ENCODE data around the gene RIMBP2.

Gene RIMBP2

GRCh38 chr12:130537051-130537450, 179.0 kb downstream of the RIMBP2 start:
- DNase-seq (ENCODE audit: low read depth), result no peak

GRCh38 chr12:130530429-130530828, 185.7 kb downstream of the RIMBP2 start:
- no peak for DNase-seq (ENCODE audit: low read depth)

GRCh38 chr12:130529781-130530180, 186.3 kb downstream of the RIMBP2 start:
- DNase-seq (ENCODE audit: low read depth), result no peak

GRCh38 chr12:130527239-130527638, 188.9 kb downstream of the RIMBP2 start:
- DNase-seq (ENCODE audit: low read depth), result no peak

GRCh38 chr12:130526813-130527212, 189.3 kb downstream of the RIMBP2 start:
- no peak for DNase-seq (ENCODE audit: low read depth)

GRCh38 chr12:130525384-130526172, 190.5 kb downstream of the RIMBP2 start:
- no peak for DNase-seq (ENCODE audit: low read depth)

- no peak for DNase-seq (ENCODE audit: low read depth)
Measured at GRCh38 chr12:130524759-130525158, 191.3 kb downstream of the RIMBP2 start.

- DNase-seq (ENCODE audit: low read depth), result no peak
Measured at GRCh38 chr12:130523863-130524614, 192.1 kb downstream of the RIMBP2 start.

- DNase-seq (ENCODE audit: low read depth), result no peak
Measured at GRCh38 chr12:130523208-130523607, 192.9 kb downstream of the RIMBP2 start.

- no peak for DNase-seq (ENCODE audit: low read depth)
Measured at GRCh38 chr12:130522244-130522834, 193.8 kb downstream of the RIMBP2 start.

- no peak for DNase-seq (ENCODE audit: low read depth)
Measured at GRCh38 chr12:130521375-130522124, 194.5 kb downstream of the RIMBP2 start.

GRCh38 chr12:130520784-130521183, 195.3 kb downstream of the RIMBP2 start:
- DNase-seq (ENCODE audit: low read depth), result no peak

GRCh38 chr12:130517588-130517987, 198.5 kb downstream of the RIMBP2 start:
- DNase-seq (ENCODE audit: low read depth), result no peak

- DNase-seq (ENCODE audit: low read depth), result no peak
Measured at GRCh38 chr12:130514149-130514551, 201.9 kb downstream of the RIMBP2 start.

- DNase-seq (ENCODE audit: low read depth), result no peak
Measured at GRCh38 chr12:130513556-130513955, 202.5 kb downstream of the RIMBP2 start.

- no peak for DNase-seq (ENCODE audit: low read depth)
Measured at GRCh38 chr12:130511285-130511684, 204.8 kb downstream of the RIMBP2 start.

GRCh38 chr12:130509454-130509853, 206.6 kb downstream of the RIMBP2 start:
- no peak for DNase-seq (ENCODE audit: low read depth)

GRCh38 chr12:130508847-130509246, 207.3 kb downstream of the RIMBP2 start:
- DNase-seq (ENCODE audit: low read depth), result no peak

- DNase-seq (ENCODE audit: low read depth), result no peak
Measured at GRCh38 chr12:130508318-130508717, 207.8 kb downstream of the RIMBP2 start.

GRCh38 chr12:130506844-130507243, 209.3 kb downstream of the RIMBP2 start:
- DNase-seq (ENCODE audit: low read depth), result no peak

GRCh38 chr12:130504840-130505175, 211.3 kb downstream of the RIMBP2 start:
- no peak for DNase-seq (ENCODE audit: low read depth)

- DNase-seq (ENCODE audit: low read depth), result no peak
Measured at GRCh38 chr12:130504110-130504839, 211.8 kb downstream of the RIMBP2 start.
